Hematopoietic multipotent progenitor cell treated with erythropoietin and hydrocortisone succinate and interleukin-3 and kit ligand, for 15 days (in vitro differentiated cells): ENCODE data around the gene FOXP2.

Experiments used
- DNase-seq: peaks from one replicate; pipeline ENCODE4 v3.0.0-alpha.2; 2015; ENCODE audit warnings: low spot score

The FOXP2 gene

DNA sequence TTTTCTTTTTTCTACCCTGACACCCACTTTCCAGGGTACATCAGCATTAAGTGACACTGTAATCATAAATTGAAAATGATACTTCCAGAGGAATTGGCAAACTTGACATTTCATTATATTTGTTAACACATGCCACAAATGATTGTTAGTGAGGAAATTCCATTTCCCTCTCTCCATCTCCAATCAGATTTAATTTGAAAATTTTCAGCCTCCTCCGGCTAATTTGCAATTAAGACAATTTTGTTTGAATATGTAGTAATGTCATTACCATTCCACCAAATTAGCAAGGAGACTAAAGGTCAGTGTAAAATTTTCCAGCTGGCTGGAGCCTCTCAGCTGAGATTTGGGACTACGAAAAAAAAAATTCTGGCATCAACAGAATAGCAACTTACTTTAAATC is 242.7 kb downstream of the FOXP2 start:
- no peak for DNase-seq

DNA sequence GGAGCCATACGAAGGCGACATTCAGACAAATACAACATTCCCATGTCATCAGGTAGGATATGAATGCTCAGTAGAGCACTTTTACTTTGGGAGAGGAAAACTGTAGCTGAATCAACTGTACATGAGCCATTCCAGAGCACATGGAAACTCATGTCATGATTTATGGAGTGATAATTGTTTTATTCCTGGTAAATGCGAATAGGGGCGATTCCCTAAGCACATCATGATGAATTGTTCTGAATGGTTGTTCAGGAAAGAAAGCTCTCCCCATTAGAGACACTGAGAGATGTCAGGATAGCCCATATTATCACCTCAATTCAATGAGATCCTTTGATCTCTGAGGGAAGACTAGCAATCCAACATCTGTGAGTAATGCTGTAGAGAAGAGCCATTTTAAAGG is 243.6 kb downstream of the FOXP2 start:
- DNase-seq = no peak

DNA sequence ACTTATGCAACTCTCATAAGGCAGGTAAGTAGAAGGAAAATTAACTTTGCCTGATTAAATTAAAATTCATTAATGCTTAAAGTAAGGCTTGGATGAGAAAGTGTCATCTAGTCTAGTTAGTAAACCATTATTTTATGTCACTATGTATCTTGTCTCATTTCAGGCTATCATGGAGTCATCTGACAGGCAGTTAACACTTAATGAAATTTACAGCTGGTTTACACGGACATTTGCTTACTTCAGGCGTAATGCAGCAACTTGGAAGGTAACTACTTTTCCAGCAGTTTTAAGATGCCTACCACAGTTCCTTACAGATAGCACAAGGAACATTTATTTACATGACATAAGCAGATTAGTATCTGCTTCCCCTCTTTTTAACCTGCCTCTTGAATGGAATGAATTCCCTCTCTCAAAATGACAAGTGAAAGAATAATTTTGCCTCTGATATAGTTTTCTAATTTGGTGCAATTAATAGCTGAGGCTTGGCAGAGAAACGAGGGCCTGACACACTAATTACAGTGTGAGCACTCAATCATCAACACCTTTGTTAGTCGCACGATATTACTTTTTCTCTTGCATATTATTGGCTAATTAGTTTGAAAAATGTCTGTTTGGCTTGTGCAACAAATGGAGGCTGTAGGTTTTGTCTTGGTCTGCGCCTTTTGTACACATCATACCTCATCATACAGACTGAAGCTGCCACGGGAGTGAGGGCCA is 245.0 kb downstream of the FOXP2 start:
- DNase-seq = no peak

DNA sequence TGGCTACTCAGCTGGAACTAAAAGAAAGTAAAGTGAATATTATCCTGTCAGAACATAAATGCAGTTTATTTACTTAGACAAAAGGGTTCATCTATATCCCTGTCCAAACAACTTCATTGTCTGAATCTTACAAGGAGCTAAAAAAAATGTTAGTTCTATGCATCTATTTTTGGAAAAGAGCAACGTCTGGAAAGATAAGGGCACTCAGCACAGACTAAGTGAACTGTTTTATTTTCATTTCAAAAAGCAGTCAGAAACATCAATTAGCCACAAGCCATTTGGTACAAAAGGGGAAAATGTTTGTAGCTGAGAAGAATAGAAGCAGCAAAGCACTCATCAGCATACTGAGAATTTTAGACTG is 245.5 kb downstream of the FOXP2 start:
- DNase-seq = no peak

DNA sequence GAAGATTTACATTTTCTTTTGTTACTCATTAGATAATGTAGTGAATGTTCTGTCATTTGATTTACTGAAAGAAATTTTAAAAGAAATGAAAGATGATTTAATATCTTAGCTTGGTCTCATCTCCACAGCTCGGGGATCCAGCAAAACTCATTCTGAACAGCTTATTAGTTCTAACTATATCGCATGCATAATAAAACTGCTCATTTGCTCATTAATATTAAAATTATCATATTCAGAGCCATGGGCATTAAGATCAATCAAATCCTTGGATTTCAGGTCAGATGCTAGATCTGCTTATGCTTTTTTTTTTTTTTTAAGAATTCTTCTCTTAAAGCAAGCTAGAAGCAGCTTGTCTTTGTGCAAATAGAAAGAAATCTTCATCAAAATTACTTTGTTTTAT is 246.1 kb downstream of the FOXP2 start:
- DNase-seq = no peak

DNA sequence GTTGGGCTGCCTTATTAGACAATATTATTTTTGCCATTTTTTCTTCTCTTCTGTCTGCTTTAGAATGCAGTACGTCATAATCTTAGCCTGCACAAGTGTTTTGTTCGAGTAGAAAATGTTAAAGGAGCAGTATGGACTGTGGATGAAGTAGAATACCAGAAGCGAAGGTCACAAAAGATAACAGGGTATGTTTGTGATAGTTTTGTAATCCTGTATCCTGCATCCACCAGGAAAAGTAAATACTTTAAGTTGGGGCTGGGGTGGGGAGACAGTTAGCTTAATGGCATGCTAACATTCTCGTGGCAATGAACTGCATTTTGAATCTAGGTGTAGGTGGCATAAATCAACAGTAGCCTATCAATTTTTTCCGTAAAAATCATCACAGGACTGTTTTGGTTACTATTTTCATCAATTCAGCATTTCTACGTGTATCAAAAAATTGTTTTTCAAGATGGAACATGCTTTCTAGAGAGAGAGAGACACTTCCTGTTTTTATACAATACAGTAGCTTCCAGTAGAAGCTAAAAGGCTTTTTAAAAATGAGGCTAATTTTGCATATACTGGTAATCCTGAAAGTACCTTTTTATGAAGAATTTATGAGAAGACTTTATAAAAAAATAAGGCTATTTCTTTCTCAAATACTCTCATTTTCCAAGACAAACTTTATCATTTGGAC is 247.5 kb downstream of the FOXP2 start:
- no peak for DNase-seq

DNA sequence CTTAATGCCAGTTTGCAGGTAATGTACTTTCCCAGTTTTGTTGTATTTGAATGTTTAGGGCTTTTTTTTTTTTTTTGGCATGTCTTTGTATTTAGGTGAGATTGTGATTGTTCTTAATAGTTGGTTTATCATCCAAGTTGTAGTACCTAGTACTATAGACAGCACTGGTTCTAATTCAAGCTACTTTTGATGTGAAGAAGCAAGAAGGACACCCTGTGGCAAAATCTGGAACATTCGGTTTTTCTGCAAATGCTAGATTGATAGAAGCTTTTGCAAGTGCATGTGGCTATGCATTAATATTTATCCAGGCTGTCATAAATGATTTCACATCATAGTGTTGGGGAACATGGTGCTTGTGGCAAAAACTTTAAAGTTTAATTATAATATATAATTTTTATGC is 248.9 kb downstream of the FOXP2 start:
- DNase-seq = no peak

DNA sequence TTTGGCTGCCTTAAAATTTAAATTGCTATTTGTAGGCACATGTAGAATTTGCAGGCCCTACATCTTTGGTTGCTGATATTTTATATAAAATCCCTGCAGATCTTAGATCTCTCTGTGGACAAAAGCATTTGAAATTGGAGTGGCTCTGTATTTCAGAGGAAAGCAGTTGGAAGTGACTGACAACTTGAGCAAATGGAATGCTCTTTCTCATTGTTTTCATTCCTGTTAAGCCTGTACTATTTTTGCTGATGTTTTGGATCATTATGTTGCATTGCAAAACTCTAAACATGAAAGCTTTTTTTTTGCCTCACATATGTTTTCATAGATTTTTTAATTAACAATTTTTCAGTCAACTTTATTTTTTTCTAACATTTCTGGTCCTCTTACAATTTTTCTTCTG is 256.1 kb downstream of the FOXP2 start:
- DNase-seq = no peak

DNA sequence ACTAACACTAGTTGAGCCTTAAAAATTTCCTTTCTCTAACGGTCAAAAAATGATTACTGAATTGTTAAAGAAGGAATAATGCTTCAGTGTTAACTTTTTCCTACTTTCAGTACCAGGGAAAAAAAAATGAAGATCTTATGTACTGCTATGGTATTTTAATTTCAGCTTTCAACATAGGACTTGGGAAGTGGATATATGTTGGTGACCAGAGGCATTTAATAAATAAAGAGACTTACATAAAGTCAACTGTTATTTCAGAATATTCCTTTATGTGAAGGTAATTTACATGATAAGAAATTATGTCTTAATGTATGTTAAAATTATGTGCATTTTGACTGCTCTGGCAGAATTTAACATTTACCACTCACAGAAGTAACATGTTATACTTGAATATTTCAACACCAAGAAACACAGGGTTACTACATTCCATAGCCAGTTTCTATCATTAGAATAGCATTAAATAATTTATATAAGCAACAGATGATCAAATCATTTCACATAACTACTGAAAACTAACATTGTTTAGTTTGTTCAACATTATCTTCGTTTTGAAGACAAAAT is 257.0 kb downstream of the FOXP2 start:
- no peak for DNase-seq

DNA sequence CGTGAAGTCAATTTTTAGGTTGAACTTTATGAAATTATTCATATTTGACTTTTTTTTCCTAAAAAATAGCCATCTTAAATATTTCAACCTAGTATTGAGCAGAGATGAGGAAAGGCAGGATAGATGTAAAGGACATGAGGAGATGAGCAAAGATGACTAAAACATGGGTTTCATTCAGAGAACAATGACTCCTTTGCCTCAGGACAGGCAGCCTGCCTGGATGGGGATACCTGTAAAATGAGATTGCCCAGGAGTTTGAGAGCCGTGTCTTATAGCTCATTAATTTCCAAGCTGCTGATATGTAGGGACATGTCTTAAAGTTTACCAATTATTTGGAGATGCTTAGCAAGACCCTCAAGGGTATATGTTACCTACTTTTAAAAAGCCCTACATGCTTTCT is 263.5 kb downstream of the FOXP2 start:
- no peak for DNase-seq

DNA sequence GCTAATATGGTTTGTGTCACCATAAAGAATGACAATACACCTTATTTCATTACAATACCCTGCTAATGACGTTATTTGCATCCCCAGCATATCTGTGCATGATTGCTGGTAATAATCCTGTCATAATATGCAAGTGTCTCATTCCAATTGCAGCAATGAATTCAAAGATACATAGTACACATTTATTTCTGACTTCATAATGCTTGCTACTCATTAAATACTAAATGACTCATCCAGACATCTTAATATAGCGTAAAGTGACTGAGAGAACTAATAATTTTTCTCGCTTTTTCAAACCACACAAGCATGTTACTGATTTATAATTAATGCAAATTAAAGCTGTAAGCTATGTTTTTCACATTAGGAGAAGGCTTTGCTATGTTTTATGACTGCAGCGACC is 272.6 kb downstream of the FOXP2 start:
- DNase-seq = no peak

DNA sequence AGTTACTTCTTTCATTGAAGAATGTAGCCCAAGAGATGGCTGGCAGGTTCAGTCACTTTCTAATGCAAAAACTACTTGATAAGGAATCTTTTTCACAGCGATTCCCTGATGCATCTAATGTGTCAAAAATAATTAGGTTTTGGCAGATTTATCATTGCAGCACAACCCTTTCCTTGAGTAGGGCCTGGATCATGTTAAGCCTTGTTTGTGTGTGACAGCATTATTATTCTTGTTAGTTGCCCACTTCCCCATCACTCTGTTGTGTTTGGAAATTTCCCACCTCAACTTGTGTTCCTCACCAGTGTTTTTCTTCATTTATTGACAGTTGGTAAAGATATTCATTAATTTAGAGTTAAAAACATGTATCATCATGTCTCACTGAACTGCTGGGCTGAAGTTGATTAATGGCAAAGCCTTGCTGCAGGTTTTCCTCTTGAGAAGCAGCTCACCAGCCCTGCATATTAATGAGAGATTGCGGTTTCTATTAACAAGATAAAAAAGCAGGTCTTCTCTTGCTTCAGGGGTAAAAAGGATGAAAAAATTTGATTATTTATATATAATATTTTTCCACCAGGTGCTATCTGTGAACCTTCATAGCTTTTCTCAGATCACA is 273.9 kb downstream of the FOXP2 start:
- no peak for DNase-seq

DNA sequence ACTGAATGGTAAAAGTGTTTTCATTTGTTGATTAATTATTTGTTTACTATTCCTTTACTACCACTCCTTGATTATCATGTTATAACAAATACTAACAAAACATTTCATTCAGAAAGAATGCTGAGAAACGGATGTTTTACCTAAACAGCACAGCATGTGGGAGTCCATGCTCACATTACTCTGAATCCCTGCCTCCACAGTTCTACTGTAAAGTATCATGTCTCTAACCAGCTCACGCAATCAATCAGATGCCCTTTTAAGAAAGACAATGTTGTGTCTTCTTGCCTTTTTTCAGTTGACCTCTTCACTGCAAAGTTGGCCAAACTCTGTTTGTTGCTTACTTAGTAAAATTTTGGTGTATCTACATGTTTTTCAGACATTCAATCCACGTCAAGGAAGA is 274.8 kb downstream of the FOXP2 start:
- DNase-seq = no peak

DNA sequence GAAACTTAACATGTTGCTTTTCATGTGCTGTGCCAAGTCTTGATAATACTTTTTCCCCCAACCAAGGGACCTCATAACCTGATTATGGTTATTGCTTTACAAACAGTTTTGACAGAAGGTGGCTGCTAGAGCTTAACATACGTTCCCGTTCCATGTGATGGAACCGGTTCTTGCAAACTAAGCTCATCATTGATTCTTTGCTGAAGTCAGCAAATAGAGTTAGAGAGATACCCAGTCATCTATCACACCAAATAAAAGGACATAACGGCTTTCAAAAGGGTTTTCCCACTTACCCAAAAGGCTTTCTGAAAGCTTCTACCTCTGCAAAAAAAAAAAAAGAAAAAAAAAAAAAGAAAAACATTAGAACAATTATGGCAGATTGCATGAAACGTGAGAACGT is 277.0 kb downstream of the FOXP2 start:
- no peak for DNase-seq

DNA sequence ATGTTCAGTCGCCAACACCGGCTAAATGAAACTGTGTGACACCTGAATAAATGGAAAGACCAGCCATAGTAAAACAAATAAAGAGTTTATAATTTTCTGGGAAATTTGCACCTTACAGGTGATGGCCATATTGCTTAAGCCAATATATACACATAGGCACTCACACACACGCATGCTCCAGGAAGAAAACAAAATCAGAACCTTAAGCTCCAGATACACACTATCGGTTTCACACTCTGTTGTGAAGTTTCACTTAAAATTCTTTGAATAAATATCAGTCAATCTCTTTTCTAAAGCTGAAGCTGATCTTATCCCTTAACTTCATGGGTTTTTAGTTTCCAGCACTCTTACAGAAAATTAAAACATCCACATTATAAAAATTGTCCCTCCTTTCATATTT is 280.6 kb downstream of the FOXP2 start:
- DNase-seq = no peak

DNA sequence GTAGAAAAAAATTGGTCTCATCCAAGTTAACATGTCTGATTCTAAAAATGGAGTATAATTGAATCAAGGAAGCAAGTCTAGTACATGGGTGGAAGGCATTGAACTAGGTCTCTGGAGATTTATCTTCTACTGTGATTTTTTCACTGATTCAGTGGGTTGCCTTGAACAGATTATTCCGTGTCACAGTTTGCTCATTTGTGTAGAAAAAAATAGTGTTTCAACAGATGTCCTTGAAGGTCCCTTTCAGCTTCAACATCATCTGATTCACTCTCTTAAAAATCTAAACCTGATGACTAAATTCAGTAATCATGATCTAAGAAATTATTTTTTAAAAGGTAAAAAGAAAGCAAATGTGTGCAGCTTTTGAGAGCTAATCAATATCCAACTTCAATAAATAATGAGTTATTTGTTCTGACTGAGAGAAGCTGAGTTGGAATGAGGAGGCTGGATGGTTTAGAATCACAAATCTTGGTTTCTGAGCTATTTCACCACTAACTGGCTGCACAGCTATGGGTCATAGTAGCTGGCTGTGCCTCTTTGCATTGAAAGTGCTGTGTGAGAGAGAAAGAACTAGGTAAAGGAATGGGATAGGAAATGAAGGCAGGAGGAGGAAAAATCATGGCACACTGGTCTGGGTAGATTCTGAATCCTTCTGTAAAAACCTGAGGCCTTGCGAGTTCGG is 285.8 kb downstream of the FOXP2 start:
- DNase-seq = no peak

DNA sequence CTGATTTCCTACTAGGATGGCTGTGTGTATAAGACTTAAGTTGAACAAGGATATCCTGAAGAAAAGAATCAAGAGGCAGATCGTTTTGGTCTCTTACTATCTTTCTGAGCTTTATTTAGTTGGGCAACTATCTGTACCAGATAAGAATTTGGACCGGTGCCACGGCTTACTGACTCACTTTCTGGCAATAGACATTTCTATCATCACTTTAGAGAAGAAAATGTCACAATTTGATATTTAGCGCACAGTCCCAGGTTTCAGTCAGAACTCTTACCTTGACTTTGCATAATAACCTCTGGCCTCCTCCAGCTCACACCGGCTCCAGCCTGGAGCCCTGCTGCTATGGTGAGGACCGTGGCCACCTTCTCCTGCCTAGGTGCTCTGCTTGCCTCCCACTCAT is 289.1 kb downstream of the FOXP2 start:
- no peak for DNase-seq

DNA sequence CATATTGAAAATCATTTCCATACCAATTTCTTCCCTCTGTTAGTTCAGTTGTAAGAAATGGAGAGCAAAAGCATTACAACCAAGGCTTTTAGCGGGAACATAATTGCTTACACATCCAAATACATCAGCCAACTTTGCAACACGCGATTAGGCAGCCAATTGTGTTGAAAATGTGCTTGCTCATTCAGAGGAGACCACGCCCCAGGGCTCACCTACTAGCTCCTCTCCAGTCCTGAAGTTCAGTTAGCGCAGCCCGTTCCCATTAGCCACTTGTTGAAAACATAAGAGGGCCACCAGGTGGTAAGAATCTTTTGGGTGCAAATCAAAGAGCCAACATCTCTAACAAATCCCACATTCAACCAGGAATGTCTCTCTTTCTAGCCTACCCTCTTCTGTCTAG is 294.0 kb downstream of the FOXP2 start:
- DNase-seq = no peak

DNA sequence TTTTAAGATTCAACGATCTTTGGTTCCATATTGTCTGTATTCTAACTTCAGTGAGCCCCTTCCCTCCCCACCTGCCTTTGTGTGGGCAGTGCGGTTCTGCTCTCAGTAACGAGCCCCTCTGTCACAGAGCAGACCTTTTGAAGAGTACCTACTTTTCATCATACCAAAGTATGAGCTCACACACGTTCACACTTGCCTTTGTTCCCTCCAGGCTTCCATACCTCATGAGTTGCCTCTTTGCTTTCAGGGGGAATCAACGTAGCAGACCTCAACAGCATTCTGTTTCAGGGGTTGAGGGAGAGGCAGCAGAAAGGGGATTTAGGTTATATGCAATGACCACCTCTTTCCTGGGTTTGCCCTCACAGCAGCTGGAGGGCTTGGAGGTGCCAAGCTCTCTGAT is 295.9 kb downstream of the FOXP2 start:
- no peak for DNase-seq

DNA sequence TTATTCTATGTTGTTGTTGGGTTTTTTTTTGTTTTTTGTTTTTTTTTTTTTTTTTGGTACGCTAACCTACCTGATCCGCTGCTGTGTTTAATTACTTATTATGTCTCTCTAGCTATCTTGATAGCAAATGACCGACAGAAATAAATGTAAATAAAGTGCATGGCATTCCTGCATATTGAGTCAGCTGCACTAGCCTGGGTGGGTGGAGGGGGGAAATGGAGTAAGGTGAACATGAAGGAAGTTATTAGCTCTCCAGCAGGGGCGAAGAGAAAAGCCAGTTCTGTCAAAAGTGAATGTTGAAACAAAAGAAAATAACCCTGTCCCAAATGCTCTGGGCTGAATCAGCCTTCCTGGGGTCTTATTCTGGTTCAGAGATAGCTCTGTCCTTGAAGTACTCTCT is 296.6 kb downstream of the FOXP2 start:
- DNase-seq = no peak

DNA sequence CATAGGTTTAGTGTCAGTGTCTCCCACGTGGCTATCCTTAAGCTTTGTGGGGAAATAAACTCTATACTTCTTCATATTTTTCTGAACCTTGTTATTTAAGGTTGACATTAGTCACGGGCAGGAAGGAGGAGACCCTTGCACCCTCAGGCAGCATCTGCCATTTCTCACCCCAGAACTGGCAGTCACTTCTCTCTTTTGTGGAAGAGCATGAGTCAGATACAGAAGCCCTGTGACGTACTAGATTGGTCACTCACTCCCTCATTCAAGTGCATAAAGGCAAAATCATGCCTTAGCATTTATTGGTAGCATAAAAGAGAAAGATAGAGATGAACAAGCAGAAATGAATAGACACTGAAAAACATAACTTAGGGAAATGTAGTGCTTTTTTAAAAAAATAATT is 301.3 kb downstream of the FOXP2 start:
- DNase-seq = no peak

DNA sequence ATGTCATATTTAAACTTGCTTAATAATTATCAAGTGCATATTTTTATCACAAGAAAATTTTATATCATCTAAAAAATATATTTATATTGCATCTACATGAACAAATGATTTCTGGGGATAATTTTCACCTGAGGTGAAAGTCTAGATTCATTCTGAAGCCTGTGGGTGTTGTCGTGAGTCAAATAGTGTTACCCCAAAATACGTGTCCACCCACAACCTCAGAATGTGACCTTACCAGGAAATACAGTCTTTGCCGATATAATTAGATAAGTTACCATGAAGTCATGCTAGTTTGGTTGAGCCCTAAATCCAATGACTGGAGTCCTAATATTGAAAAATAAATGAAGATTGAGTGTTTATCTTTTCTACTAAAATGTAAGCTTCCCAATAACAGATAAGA is 304.2 kb downstream of the FOXP2 start:
- DNase-seq = no peak

DNA sequence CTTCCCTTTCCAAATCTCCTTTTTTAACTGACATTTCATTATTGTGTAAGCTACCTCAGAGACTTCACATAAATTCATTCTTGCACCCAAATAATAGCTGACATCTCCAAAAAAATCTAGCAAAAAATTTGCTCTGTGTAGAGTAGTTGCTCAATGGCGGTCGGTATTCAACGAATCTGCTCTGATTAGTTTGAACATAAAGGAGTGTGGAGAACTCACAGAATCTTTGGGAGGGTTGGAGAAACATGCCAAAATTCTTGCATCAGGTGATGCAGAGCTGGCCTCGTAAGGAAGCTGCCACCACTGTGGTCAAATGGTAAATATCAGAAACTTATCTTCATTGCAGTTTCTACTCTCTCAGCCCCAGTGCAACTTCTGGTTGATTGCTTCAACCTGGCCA is 306.1 kb downstream of the FOXP2 start:
- no peak for DNase-seq
